ENCODE data around the gene SMR3B. TPM values are rescaled to one million over a fixed set of nuclear protein-coding genes. Genes with fewer than 3 reads are reported as not detected.

SMR3B gene
- total RNA-seq, 1 donor from 2014 or later: not detected

Other genes starting within 250 kb of the SMR3B start
- not detected for gene PRR27, start 228.9 kb upstream of the SMR3B start, total RNA-seq
- not detected for gene ODAM, start 187.4 kb upstream of the SMR3B start, total RNA-seq
- not detected for gene FDCSP, start 157.0 kb upstream of the SMR3B start, total RNA-seq
- gene CSN3, start 140.5 kb upstream of the SMR3B start, total RNA-seq: not detected
- not detected for gene CABS1, start 48.1 kb upstream of the SMR3B start, total RNA-seq
- not detected for gene SMR3A, start 22.4 kb upstream of the SMR3B start, total RNA-seq
- gene OPRPN, start 14.8 kb downstream of the SMR3B start, total RNA-seq: not detected
- gene MUC7, start 89.1 kb downstream of the SMR3B start, total RNA-seq: not detected
- not detected for gene AMTN, start 135.4 kb downstream of the SMR3B start, total RNA-seq
- gene AMBN, start 209.1 kb downstream of the SMR3B start, total RNA-seq: not detected
- gene ENAM, start 245.6 kb downstream of the SMR3B start, total RNA-seq: 0.05 TPM

Data from ureter (tissue), 1 donor.